ENCODE measurements around the gene SLCO1B1. TPM values are rescaled to one million over a fixed set of nuclear protein-coding genes. Genes with fewer than 3 reads are reported as not detected.

Gene SLCO1B1
- total RNA-seq, 4 donors from 2014 or later, result not detected

GRCh38 chr12:21221072-21221471, 90.1 kb downstream of the SLCO1B1 start:
- DNase-seq (ENCODE audit: low spot score), result no peak
- ATAC-seq (ENCODE audit: low FRiP score), result no peak
- no peak for TF ChIP-seq CTCF (IDR thresholded peaks at IDR 0.05)

GRCh38 chr12:21221778-21222177, 90.8 kb downstream of the SLCO1B1 start:
- no peak for TF ChIP-seq CTCF (IDR thresholded peaks at IDR 0.05)
- no peak for ATAC-seq (ENCODE audit: low FRiP score)

GRCh38 chr12:21223930-21224329, 92.9 kb downstream of the SLCO1B1 start:
- TF ChIP-seq CTCF (IDR thresholded peaks at IDR 0.05), result no peak

More at GRCh38 chr12:21221778-21222177, 90.8 kb downstream of the SLCO1B1 start:
- DNase-seq (ENCODE audit: low spot score), result no peak

GRCh38 chr12:21234395-21234794, 103.4 kb downstream of the SLCO1B1 start:
- no peak for DNase-seq (ENCODE audit: low spot score)
- no peak for TF ChIP-seq CTCF (IDR thresholded peaks at IDR 0.05)
- no peak for ATAC-seq (ENCODE audit: low FRiP score)

More at GRCh38 chr12:21223930-21224329, 92.9 kb downstream of the SLCO1B1 start:
- DNase-seq (ENCODE audit: low spot score) (no peak), ATAC-seq (ENCODE audit: low FRiP score) (no peak)

- DNase-seq (ENCODE audit: low spot score), result no peak
- no peak for TF ChIP-seq CTCF (IDR thresholded peaks at IDR 0.05)
- ATAC-seq (ENCODE audit: low FRiP score), result no peak
Measured at GRCh38 chr12:21239866-21240265, 108.9 kb downstream of the SLCO1B1 start.

- no peak for TF ChIP-seq CTCF (IDR thresholded peaks at IDR 0.05)
- DNase-seq (ENCODE audit: low spot score) (no peak), ATAC-seq (ENCODE audit: low FRiP score) (no peak)
Measured at GRCh38 chr12:21248679-21249078, 117.7 kb downstream of the SLCO1B1 start.

GRCh38 chr12:21252070-21252469, 121.1 kb downstream of the SLCO1B1 start:
- ATAC-seq (ENCODE audit: low FRiP score), result no peak
- no peak for DNase-seq (ENCODE audit: low spot score)
- TF ChIP-seq CTCF (IDR thresholded peaks at IDR 0.05), result no peak

Measured in omental fat pad (tissue), 4 donors.